Kidney (tissue), 22 donors: Measurements from ENCODE around the gene DNAJC16. TPM values are rescaled to one million over a fixed set of nuclear protein-coding genes. Genes with fewer than 3 reads are reported as not detected.

Source experiments
- DNase-seq, 5 donors: peaks; one replicate each; pipeline ENCODE4 v3.0.0-alpha.2; 2013 to 2020
- FAIRE-seq: peaks from 2 replicates; lab custom pipeline; 2012; peaks lifted over from hg19 to GRCh38; lab: Jason Lieb, UNC
- H3K27ac ChIP-seq, 2 donors: one replicate each; pipeline ENCODE4 v1.7.0; 2013; ENCODE audit warnings: low read depth in 2 of 2, low read length in 2 of 2, inconsistent platforms in 1 of 2
- H3K27me3 ChIP-seq: one replicate; pipeline ENCODE4 v1.7.1; 2013; ENCODE audit warnings: low read length, inconsistent platforms; ENCODE audit not compliant: control insufficient read depth, insufficient read depth
- H3K36me3 ChIP-seq, 3 donors: one replicate each; pipeline versions ENCODE4 v1.7.0 to v1.7.1; 2013; ENCODE audit warnings: low read length in 3 of 3, control low read depth in 1 of 3, inconsistent platforms in 1 of 3; ENCODE audit not compliant: insufficient read depth in 3 of 3, control insufficient read depth in 2 of 3
- H3K4me1 ChIP-seq, 3 donors: one replicate each; pipeline versions ENCODE4 v1.7.0 to v1.7.1; 2013; ENCODE audit warnings: low read length in 3 of 3, inconsistent platforms in 1 of 3, low read depth in 1 of 3; ENCODE audit not compliant: control insufficient read depth in 2 of 3, insufficient read depth in 2 of 3
- H3K4me3 ChIP-seq, 3 donors: one replicate each; pipeline versions ENCODE4 v1.7.0 to v1.8.1; 2013; ENCODE audit warnings: low read length in 3 of 3, control low read depth in 1 of 3, inconsistent platforms in 1 of 3
- H3K9ac ChIP-seq, 3 donors: one replicate each; pipeline versions ENCODE4 v1.7.0 to v1.7.1; 2013; ENCODE audit warnings: low read length in 3 of 3, control low read depth in 1 of 3, inconsistent platforms in 1 of 3
- H3K9me3 ChIP-seq, 3 donors: one replicate each; pipeline versions ENCODE4 v1.7.0 to v1.7.1; 2013; ENCODE audit warnings: low read length in 3 of 3, control low read depth in 1 of 3, inconsistent platforms in 1 of 3; ENCODE audit not compliant: control insufficient read depth in 2 of 3, insufficient read depth in 1 of 3
- CTCF ChIP-seq: IDR thresholded peaks from 3 replicates; pipeline ENCODE4 v1.5.1; 2012; ENCODE audit warnings: mild to moderate bottlenecking, moderate library complexity, borderline replicate concordance; ENCODE audit not compliant: insufficient read depth; ENCODE audit errors: extremely low read depth
- intact Hi-C: fragments of 100-400 bp; cut with DNase I; formaldehyde crosslinking; loops from one replicate; pipeline ENCODE4 v1.11.1; 2022
- long read RNA-seq, 10 donors: library from polyadenylated mRNA in 1 of 10; unstranded in 1 of 10; transcript quantifications; one replicate each; pipeline ENCODE4 v2.0.0 and lab custom pipeline, GENCODE V29; 2021 to 2026
- polyA plus RNA-seq: library from polyadenylated mRNA; stranded (reverse); fragments of 350-450 nt; fragmentation: Illumina TruSeq; extraction: RNeasy Lipid Tissue Mini Kit (QIAGEN cat#74804); gene quantifications from one replicate; pipeline ENCODE4 v1.2.3, GENCODE V29; 2014; ENCODE audit warnings: low read depth, low replicate concordance; ENCODE audit not compliant: insufficient read depth
- total RNA-seq: library from RNA; stranded (reverse); fragmentation: NEBNext Ultra II Directional; extraction: Animal tissue kit (Norgen Biotek cat#: 25700); gene quantifications from one replicate; pipeline ENCODE4 v1.2.1, GENCODE V29; 2021
- donor health status: control.
- donor health status: control.
- donor health status: control.
- donor health status: control.
- donor health status: control.
- donor health status: DM: yes; HTN: yes; CAD: no.
- donor health status: Normal renal cell carcinoma (clear cell type).

The DNAJC16 gene
- total RNA-seq: 30.1 TPM
- 7.6 TPM for polyA plus RNA-seq
- long read RNA-seq, donor 1, full-length matches to known transcripts: 1 of 21 reads
- long read RNA-seq, donor 1, partial matches to known transcripts: 14 of 21 reads
- long read RNA-seq, donor 1, other reads (novel, unspliced or antisense): 6 of 21 reads
- long read RNA-seq, donor 2, full-length matches to known transcripts: 2 of 75 reads
- long read RNA-seq, donor 2, partial matches to known transcripts: 73 of 75 reads
- long read RNA-seq, donor 2, other reads (novel, unspliced or antisense): 0 of 75 reads
- long read RNA-seq, donor 3, full-length matches to known transcripts: 5 of 28 reads
- long read RNA-seq, donor 3, partial matches to known transcripts: 23 of 28 reads
- long read RNA-seq, donor 3, other reads (novel, unspliced or antisense): 0 of 28 reads
- long read RNA-seq, donor 4, full-length matches to known transcripts: 3 of 24 reads
- long read RNA-seq, donor 4, partial matches to known transcripts: 21 of 24 reads
- long read RNA-seq, donor 4, other reads (novel, unspliced or antisense): 0 of 24 reads
- long read RNA-seq, donor 5, partial matches to known transcripts: 0 of 1 reads
- long read RNA-seq, donor 5, other reads (novel, unspliced or antisense): 0 of 1 reads
- long read RNA-seq, donor 6, full-length matches to known transcripts: 1 of 11 reads
- long read RNA-seq, donor 6, partial matches to known transcripts: 10 of 11 reads
- long read RNA-seq, donor 6, other reads (novel, unspliced or antisense): 0 of 11 reads
- long read RNA-seq, donor 7, full-length matches to known transcripts: 3 of 10 reads
- long read RNA-seq, donor 7, partial matches to known transcripts: 0 of 10 reads
- long read RNA-seq, donor 7, other reads (novel, unspliced or antisense): 7 of 10 reads
- long read RNA-seq, donor 8, full-length matches to known transcripts: 1 of 9 reads
- long read RNA-seq, donor 8, partial matches to known transcripts: 8 of 9 reads
- long read RNA-seq, donor 8, other reads (novel, unspliced or antisense): 0 of 9 reads
- long read RNA-seq, donor 9, partial matches to known transcripts: 12 of 12 reads
- long read RNA-seq, donor 9, other reads (novel, unspliced or antisense): 0 of 12 reads
- long read RNA-seq, donor 10, full-length matches to known transcripts: 3 of 48 reads
- long read RNA-seq, donor 10, partial matches to known transcripts: 45 of 48 reads
- long read RNA-seq, donor 10, other reads (novel, unspliced or antisense): 0 of 48 reads

GRCh38 chr1:15526490-15527339 is at the start of gene DNAJC16:
TSS of gene DNAJC16 (plus strand) at chr1:15526848. CDS start at chr1:15529106, 2,258 bp downstream.
- peak within 1 kb of the TSS; percentile 99 to 100 for H3K27ac ChIP-seq
- no peaks in the 10 kb centered on the region for H3K36me3 ChIP-seq
- DNase-seq (peak; percentile 100), FAIRE-seq (peak; percentile 91)
- H3K4me3 ChIP-seq: peak within 1 kb of the TSS; percentile 86 to 92 (median 92)
- peak within 1 kb of the TSS; percentile 65 to 92 (median 92) for H3K9ac ChIP-seq
- H3K4me1 ChIP-seq: peaks cover 0 to 19% (median 17%) of the 10 kb centered on the region in 3 donors
- TF ChIP-seq CTCF: no peak
- no peaks in the 10 kb centered on the region for H3K9me3 ChIP-seq
- intact Hi-C loops: no loop called here
- H3K27me3 ChIP-seq: no peaks in the 10 kb centered on the region

- no peak overlapping the region for H3K4me3 ChIP-seq
- no peaks in the 10 kb centered on the region for H3K36me3 ChIP-seq
- H3K27me3 ChIP-seq: no peaks in the 10 kb centered on the region
- no peak for FAIRE-seq
- no peak for TF ChIP-seq CTCF
- intact Hi-C loops: no loop called here
- no peak overlapping the region for H3K27ac ChIP-seq
- no peak overlapping the region for H3K9ac ChIP-seq
- H3K4me1 ChIP-seq: no peaks in the 10 kb centered on the region
- no peaks in the 10 kb centered on the region for H3K9me3 ChIP-seq
- DNase-seq: peak in 1 of 5 donors; percentile 40
These were observed 49.7 kb upstream of the DNAJC16 start for GRCh38 chr1:15476927-15477326.

DNA sequence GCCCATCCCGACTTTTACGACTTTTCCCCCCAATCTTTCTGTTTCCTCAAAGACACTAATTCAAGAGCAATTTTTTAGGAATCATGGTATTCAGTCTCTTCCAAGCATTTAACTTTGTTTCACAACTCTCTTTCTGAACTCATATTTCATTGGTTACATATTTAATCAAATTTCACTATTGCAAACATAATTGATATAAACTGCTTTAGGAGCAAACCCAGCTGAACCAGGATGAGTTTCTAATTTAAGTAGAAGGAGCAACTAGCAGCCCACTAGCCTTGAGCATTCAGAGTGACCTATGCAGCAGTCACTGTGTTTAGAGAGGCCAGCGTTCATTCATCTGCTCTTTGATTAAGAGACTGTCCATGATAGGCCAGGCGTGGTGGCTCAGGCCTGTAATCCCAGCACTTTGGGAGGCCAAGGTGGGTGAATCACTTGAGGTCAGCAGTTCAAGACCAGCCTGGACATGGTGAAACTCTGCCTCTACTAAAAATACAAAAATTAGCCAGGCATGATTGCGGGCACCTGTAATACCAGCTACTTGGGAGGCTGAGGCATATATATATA is 48.9 kb upstream of the DNAJC16 start:
- Histone ChIP-seq H3K9me3 (no peaks in the 10 kb centered on the region), H3K4me3 (no peak overlapping the region), H3K9ac (no peak overlapping the region), H3K27me3 (no peaks in the 10 kb centered on the region), H3K36me3 (no peaks in the 10 kb centered on the region), H3K27ac (no peak overlapping the region), H3K4me1 (no peaks in the 10 kb centered on the region)
- intact Hi-C loops: no loop called here
- FAIRE-seq (no peak), DNase-seq (peak in 1 of 5 donors; percentile 38)
- TF ChIP-seq CTCF: no peak
